GM08714 (cell line): ENCODE results near the gene IFNA7.
"Not testable (repeated sequence)": the region's sequence is repeated elsewhere in the genome, so short reads cannot be mapped to it uniquely, and the experiment has no call there.

Source experiments
- H3K4me3 ChIP-seq: fragments of 200-500 bp; sonication (Bioruptor generic); 2 replicates; pipeline ENCODE4 v1.5.1; 2014; ENCODE audit warnings: mild to moderate bottlenecking, low read length, inconsistent platforms
- ZNF274 ChIP-seq: IDR thresholded peaks from 2 replicates; pipeline ENCODE4 v1.6.1; 2012; ENCODE audit warnings: mild to moderate bottlenecking, low read depth, low read length

IFNA7 gene

DNA sequence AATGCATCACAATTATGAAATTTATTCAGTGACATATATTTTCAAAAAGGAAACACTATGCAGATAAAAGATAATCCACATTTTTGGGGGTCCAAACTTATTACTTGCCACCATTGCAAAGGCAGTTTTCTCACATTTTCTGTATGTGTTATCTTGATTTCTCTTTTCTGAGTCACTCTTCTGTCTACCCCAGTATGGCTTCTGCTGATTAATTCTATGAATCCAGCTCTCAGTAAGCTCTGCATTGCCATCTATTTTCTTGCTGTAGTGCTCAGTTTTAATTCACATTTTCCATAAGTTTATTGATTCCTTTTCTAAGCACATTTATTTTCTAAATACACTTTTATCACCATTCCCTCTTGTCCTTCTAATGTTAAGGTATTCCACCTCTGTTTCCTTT lies 3.2 kb upstream of the IFNA7 start:
- no peak overlapping the region for H3K4me3 ChIP-seq
- no peak for TF ChIP-seq ZNF274

DNA sequence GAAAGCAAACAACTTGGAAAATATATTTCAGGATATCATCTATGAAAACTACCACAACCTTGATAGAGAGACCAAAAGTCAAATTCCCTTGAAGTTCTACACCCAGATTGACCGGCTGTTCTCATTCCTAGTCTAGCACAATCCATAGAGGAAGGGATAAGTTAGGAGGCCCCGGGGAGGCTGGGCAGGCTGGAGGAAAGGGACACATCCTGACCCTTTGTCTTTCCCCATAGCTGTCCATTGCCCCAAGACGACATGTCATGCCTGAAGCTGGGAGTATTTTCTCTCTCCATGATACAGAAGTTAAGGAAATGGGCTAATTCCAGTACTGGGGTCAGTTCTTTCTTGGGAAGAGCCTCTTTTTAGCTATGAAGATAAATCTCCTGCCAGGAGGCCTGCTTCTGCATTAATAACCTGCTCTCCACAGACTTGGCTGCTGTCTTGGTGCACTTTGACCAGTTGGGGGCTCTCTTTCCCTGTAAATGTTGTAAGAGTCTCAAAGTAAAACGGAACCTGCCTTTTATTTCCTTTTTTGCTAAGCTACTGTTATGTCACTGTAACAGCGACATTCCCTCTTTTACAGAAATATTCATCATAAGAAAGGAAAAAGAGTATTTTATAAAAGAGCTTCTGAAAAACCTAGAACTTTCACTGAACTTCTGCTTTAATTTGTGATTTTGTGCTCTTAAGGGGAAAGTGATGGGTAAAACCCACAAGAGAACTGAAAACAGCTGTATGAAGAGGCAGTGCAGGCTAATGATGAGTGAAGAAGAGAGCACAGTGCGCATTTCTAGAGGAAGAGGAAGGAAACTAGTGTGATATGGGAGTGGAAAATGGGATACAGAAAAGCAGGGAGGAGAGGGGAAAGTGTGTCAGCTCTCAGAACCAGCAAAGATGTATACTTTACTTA lies 6.9 kb downstream of the IFNA7 start:
- H3K4me3 ChIP-seq, result not testable (repeated sequence)

DNA sequence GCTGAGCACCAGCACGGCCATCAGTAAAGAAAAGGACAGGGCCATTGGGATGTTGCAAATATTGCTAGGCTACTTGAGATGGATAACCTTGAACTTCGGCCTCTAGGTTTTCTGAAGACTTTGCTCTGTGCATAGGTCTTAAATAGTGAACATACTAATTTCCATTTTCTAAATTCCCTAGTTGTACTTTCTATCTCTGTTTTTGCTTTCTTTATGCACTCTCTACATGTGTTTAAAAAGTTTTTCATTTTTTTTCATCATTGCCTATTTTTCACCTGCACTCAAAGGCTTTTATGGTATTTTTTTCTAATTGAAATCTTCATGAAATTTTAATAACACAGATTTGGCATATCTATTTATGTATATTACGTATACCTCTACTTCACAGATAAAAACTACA lies 14.5 kb downstream of the IFNA7 start, which contains the start of gene IFNA4:
IFNA4 (minus strand) TSS at position 101 of the 400 bp plus-strand sequence; CDS start at position 45, 56 bp downstream.
- H3K4me3 ChIP-seq, result not testable (repeated sequence)

GRCh38 chr9:21182810-21183736 lies 18.9 kb downstream of the IFNA7 start:
- H3K4me3 ChIP-seq, result not testable (repeated sequence)

GRCh38 chr9:21174671-21175070 lies 27.3 kb downstream of the IFNA7 start:
- no peak overlapping the region for H3K4me3 ChIP-seq
- no peak for TF ChIP-seq ZNF274

DNA sequence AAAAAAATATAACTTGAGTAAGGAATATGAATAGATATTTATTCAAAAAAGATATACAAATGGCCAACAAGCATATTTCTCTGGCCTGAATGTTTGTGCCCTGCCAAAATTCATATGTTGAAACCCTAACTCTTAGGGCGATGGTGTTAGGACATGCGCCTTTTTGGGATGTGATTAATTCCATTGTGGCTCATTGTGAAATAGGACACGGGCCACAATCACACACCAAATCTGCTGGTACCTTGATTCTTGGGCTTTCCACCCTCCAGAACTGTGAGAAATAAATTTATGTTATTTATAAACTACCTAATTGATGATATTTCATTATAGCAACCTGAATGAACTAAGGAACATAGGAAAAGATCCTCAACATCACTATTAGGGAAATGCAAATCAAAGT lies 29.8 kb downstream of the IFNA7 start:
- no peak for TF ChIP-seq ZNF274
- H3K4me3 ChIP-seq, result no peak overlapping the region

- TF ChIP-seq ZNF274, result no peak
- H3K4me3 ChIP-seq, result no peak overlapping the region
Measured at GRCh38 chr9:21171351-21171750, 30.7 kb downstream of the IFNA7 start.

DNA sequence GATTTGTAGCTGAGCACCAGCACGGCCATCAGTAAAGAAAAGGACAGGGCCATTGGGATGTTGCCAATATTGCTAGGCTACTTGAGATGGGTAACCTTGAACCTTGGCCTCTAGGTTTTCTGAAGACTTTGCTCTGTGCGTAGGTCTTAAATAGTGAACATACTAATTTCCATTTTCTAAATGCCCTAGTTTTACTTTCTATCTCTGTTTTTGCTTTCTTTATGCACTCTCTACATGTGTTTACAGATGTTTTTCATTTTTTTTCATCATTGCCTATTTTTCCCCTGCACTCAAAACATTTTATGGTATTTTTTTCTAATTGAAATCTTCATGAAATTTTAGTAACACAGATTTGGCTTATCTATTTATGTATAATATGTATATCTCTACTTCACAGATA lies 35.4 kb downstream of the IFNA7 start, which contains the start of gene IFNA21:
IFNA21 (minus strand) TSS at position 101 of the 400 bp plus-strand sequence; CDS start at position 53, 48 bp downstream.
- H3K4me3 ChIP-seq, result not testable (repeated sequence)

GRCh38 chr9:21165516-21165915 lies 36.5 kb downstream of the IFNA7 start:
- TF ChIP-seq ZNF274, result no peak
- no peak overlapping the region for H3K4me3 ChIP-seq

GRCh38 chr9:21160178-21160577 lies 41.8 kb downstream of the IFNA7 start:
- no peak overlapping the region for H3K4me3 ChIP-seq
- TF ChIP-seq ZNF274, result no peak

DNA sequence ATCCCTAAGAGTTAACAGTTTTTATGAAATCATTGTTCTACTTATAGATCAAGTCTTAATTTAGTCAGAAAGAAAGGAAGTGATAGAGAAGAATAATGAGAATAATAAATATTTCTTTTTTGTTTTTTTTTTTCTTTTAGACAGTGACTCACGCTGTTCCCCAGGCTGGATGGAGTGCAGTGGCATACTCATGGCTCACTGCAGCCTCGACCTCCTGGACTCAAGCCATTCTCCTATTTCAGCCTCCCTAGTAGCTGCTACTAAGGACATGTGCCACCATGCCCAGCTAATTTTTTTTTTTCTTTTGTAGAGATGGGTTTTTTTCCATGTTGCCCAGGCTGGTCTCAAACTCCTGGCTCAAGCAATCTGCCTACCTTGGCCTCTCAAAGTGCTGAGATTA lies 46.5 kb downstream of the IFNA7 start:
- no peak for TF ChIP-seq ZNF274
- no peak overlapping the region for H3K4me3 ChIP-seq

DNA sequence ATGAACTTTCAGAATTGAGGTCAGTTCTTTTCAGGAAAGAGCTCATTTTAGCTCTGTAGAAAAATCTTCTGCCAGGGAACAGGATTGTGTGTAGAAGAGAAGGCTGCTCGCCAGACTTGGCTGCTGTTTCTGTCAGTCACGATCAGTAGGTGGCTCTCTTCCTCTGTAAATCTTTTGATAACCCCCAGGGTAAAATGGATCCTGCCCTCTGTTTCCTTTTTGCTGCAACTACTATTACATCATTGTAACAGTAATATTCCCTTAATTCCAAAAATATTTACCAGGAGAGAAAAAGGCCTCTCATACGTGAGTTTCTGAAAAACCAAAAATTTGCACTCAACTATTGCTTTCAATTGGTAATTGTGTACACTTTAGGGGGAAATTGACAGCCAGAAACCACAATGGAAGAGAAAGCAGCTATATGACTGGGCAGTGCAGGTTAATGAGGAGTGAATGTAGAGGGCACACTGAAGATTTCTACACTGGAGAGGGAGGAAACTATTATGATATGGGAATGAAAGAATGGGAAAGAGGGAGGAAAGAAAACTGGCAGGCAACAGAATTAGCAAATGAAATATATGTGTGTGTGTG lies 47.9 kb downstream of the IFNA7 start:
- TF ChIP-seq ZNF274, result no peak
- H3K4me3 ChIP-seq, result no peak overlapping the region

DNA sequence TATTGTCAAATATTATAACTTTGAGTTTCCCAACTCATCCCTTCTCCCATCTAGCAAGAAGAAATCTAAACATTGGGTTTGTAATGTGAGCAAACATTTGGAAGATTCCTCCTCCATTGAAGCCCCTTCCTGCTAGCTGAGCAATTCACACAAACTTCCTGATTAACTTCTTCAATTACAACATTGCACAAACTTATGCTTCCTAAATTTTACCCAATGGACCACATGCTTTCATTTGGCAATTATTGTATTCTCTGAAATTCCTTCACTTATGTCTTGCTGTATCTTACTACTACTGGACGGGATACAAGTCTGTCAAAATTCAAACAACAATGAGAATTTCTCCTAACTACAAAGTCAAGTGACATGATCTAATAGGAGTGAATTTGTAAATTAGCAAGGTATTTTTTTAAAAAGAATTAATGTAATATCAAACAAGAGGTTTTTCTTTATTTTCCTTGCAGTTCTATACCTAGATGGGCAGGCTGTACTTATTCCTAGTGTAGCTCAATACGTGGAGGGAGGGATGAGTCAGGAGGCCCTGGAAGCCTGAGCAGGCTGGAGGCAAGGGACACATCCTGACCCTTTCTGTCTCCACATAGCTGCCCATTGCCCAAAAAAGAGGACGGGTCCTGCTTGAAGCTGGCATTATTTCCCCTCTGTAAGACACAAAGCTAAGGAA lies 48.5 kb downstream of the IFNA7 start:
- TF ChIP-seq ZNF274, result no peak
- no peak overlapping the region for H3K4me3 ChIP-seq
